ENCODE results near the gene C16orf92.
"Not testable (repeated sequence)": the region's sequence is repeated elsewhere in the genome, so short reads cannot be mapped to it uniquely, and the experiment has no call there.

The C16orf92 gene

GRCh38 chr16:30027588-30028437 is 4.8 kb downstream of the C16orf92 start:
- DNase-seq = no peak

GRCh38 chr16:30028438-30029076 is 5.6 kb downstream of the C16orf92 start:
- no peak for DNase-seq

GRCh38 chr16:30030011-30030685 is 7.2 kb downstream of the C16orf92 start:
- no peak for DNase-seq

- DNase-seq = no peak
Observed at GRCh38 chr16:30030841-30031413, 7.9 kb downstream of the C16orf92 start, which contains the start of gene TLCD3B. Gene TLCD3B, minus strand, starts transcription at chr16:30031271. Its CDS starts 744 bp downstream, at chr16:30030527.

- DNase-seq = no peak
Observed at GRCh38 chr16:30031477-30031918, 8.5 kb downstream of the C16orf92 start.

GRCh38 chr16:30032083-30032819 is 9.3 kb downstream of the C16orf92 start:
- peak; percentile 60 for DNase-seq

- DNase-seq = no peak
Observed at GRCh38 chr16:30033270-30033669, 10.3 kb downstream of the C16orf92 start.

GRCh38 chr16:30040221-30040620 is 17.2 kb downstream of the C16orf92 start:
- no peak for DNase-seq

GRCh38 chr16:30040690-30041089 is 17.7 kb downstream of the C16orf92 start:
- not testable (repeated sequence) for DNase-seq

- DNase-seq = no peak
Observed at GRCh38 chr16:30041841-30042240, 18.8 kb downstream of the C16orf92 start.

- DNase-seq = no peak
Observed at GRCh38 chr16:30046178-30046577, 23.2 kb downstream of the C16orf92 start.

GRCh38 chr16:30046588-30046987 is 23.6 kb downstream of the C16orf92 start:
- DNase-seq = no peak

- DNase-seq = no peak
Observed at GRCh38 chr16:30049871-30050270, 26.9 kb downstream of the C16orf92 start.

GRCh38 chr16:30051518-30051917 is 28.5 kb downstream of the C16orf92 start:
- DNase-seq = no peak

- peak; percentile 44 for DNase-seq
Observed at GRCh38 chr16:30052671-30053372, 29.8 kb downstream of the C16orf92 start.

GRCh38 chr16:30053376-30054015 is 30.5 kb downstream of the C16orf92 start:
- no peak for DNase-seq

- DNase-seq = no peak
Observed at GRCh38 chr16:30054451-30054850, 31.5 kb downstream of the C16orf92 start.

GRCh38 chr16:30054959-30055553 is 32.1 kb downstream of the C16orf92 start:
- DNase-seq = no peak

GRCh38 chr16:30060346-30060745 is 37.3 kb downstream of the C16orf92 start:
- no peak for DNase-seq

GRCh38 chr16:30060836-30061554 is 38.0 kb downstream of the C16orf92 start:
- DNase-seq = no peak
